ENCODE measurements around the gene MCM3.

Gene MCM3

DNA sequence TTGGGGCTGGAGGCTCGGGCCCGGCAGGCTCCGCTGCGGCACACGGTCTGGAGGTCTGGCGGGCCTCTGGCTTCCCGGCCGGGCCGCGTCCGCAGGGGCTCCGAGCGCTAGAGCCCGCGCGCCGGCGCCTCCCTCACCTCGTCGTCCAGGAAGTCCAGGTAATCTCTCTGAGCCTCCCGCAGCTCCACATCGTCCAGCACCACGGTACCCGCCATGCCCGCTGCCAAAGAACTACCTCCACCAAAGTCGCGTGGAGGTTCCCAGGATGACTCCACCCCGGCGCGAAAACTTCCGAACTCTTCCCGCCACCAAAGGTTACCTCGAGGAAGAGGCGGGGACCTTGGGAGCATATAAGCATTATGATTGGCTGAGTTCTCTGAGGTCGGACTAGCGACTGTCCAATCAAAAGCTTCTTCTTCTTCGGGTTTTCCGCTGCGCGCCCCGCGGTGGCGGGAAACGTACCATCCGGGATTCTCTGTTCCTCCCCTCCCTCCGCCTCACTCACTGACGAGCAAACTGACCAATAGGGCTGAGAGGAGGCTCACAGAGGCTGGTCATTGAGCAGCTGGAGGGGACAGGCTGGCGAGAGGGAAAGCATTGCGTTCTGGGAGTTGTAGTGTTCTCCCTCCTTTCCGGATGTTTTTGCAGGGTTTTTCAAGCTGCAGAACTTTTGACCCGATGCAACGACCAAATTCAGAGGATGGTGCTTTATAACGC is at the start of gene MCM3:
Gene MCM3 (minus strand): TSS at position 283 of the 717 bp plus-strand sequence. CDS start 68 bp downstream, at position 215.
- no peaks in the 10 kb centered on the region for H3K27me3 ChIP-seq
- TF ChIP-seq, protein P1, sequence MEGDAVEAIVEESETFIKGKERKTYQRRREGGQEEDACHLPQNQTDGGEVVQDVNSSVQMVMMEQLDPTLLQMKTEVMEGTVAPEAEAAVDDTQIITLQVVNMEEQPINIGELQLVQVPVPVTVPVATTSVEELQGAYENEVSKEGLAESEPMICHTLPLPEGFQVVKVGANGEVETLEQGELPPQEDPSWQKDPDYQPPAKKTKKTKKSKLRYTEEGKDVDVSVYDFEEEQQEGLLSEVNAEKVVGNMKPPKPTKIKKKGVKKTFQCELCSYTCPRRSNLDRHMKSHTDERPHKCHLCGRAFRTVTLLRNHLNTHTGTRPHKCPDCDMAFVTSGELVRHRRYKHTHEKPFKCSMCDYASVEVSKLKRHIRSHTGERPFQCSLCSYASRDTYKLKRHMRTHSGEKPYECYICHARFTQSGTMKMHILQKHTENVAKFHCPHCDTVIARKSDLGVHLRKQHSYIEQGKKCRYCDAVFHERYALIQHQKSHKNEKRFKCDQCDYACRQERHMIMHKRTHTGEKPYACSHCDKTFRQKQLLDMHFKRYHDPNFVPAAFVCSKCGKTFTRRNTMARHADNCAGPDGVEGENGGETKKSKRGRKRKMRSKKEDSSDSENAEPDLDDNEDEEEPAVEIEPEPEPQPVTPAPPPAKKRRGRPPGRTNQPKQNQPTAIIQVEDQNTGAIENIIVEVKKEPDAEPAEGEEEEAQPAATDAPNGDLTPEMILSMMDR (IDR thresholded peaks at IDR 0.05), result peak; percentile 17 to 22
- H3K4me3 ChIP-seq, result peak within 1 kb of the TSS; percentile 69 to 88
- peaks cover 26 to 32% (median 30%) of the 10 kb centered on the region in 3 donors for H3K36me3 ChIP-seq
- peak; percentile 98 to 99 for DNase-seq
- H3K4me1 ChIP-seq, result peaks cover 0 to 14% (median 8%) of the 10 kb centered on the region in 4 donors
- peak within 1 kb of the TSS; percentile 60 to 67 for H3K27ac ChIP-seq
- no peaks in the 10 kb centered on the region for H3K9me3 ChIP-seq
- intact Hi-C loops (cut with DNase I; ENCODE audit: low total_unique reads), result loop anchor here (5.0 to 10.0 kb wide), 4 partner anchors 78 to 383 kb away; partner anchors contain the start of gene PAQR8

DNA sequence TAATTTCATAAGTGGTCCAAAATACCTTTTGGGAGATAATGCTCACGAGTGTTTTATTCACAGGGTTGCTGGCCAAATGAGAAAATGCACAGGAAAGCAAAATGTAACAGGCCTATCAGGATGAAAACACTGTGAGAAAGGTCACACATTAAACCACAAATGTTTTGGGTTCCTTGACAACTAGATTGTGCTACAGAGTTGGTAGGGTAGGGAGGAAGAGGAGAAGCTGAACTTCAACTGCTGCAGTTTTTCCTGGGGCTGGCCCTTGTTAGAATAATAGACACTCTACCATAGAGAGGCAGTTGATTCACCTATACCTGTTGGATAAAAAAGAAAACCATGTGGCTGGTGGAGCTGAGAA is 49.3 kb upstream of the MCM3 start:
- intact Hi-C loops (cut with DNase I; ENCODE audit: low total_unique reads), result no loop called here
- no peak for DNase-seq
- TF ChIP-seq, protein P1 (IDR thresholded peaks at IDR 0.05), result no peak
- H3K27me3 ChIP-seq, result no peaks in the 10 kb centered on the region
- H3K27ac ChIP-seq, result no peak overlapping the region
- H3K4me3 ChIP-seq, result no peak overlapping the region
- H3K36me3 ChIP-seq, result no peaks in the 10 kb centered on the region
- no peaks in the 10 kb centered on the region for H3K9me3 ChIP-seq
- H3K4me1 ChIP-seq, result no peaks in the 10 kb centered on the region

DNA sequence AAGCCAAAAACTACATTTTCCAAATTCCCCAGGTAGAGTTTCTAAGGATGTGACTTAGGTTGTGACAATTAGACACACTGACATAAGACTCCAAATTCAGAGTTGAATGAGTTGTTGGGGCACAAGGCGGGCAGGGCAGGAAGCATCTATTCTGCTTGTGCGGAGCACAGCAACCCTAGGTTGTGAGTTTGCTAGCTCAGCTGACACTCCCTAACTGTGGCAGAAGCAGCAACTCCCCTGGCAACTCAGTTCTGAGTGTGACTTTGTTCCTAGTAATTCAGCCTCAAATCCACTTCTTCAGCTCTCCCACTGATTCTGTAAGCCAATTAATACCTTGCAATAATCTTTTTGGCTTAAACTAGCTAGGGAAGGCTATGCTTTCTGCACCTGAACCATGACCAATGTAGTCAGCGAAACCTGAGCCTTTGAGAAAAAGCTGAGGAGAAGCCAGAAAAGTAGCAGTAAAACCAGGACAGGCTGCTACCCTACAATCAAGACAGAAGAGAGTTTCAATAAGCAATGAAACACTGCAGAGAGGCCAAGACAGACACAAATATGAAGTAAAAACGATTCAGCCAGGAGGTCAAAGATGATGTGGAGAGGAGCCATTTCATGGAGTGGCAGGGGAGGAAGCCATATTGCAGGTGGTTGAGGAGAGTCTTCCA is 47.4 kb upstream of the MCM3 start:
- TF ChIP-seq, protein P1 (IDR thresholded peaks at IDR 0.05), result no peak
- Histone ChIP-seq H3K27ac (no peak overlapping the region), H3K27me3 (no peaks in the 10 kb centered on the region), H3K9me3 (no peaks in the 10 kb centered on the region), H3K4me1 (no peaks in the 10 kb centered on the region), H3K36me3 (no peaks in the 10 kb centered on the region), H3K4me3 (no peak overlapping the region)
- intact Hi-C loops (cut with DNase I; ENCODE audit: low total_unique reads), result no loop called here
- DNase-seq, result no peak

DNA sequence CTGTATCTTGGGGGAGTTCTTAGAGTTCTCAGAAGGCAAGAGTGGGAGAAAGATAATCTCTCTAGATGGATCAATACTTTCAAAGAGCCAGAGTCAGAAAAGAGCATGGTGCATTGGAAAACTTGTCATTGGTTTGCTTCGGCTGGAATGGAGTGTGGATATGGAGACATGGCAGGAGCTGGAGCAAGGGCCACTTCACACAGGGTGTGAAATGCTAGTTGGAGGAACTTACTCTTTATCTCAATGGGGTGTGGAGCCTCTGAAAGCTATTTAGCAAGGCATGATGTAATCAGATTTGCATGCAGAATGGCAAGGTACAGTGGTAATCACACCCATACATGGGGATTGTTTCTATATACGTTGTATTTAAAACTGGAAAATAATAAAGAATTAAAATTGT is 45.9 kb upstream of the MCM3 start:
- Histone ChIP-seq H3K27me3 (no peaks in the 10 kb centered on the region), H3K27ac (no peak overlapping the region), H3K9me3 (no peaks in the 10 kb centered on the region), H3K4me3 (no peak overlapping the region), H3K4me1 (no peaks in the 10 kb centered on the region), H3K36me3 (no peaks in the 10 kb centered on the region)
- no peak for DNase-seq
- TF ChIP-seq, protein P1 (IDR thresholded peaks at IDR 0.05), result no peak
- intact Hi-C loops (cut with DNase I; ENCODE audit: low total_unique reads), result no loop called here

DNA sequence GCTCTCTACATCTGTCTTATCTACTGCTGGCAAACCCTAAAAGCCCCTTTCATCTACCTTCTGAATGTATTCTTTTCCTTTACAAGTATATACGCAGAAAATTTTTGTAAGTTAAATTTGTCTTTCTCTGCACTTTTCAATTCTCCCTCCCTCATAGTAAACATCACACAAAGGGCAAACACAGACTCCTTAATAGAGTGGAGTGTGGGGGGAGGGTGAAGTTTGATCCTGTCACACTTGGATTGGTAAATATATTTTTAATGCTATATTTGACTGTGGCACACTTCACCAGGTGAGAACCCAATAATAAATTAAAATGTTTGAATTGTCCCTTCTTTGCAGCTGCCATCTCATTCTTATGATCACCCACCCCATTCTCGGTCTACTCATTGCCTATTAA is 44.2 kb upstream of the MCM3 start:
- TF ChIP-seq, protein P1 (IDR thresholded peaks at IDR 0.05), result no peak
- intact Hi-C loops (cut with DNase I; ENCODE audit: low total_unique reads), result no loop called here
- no peak for DNase-seq
- Histone ChIP-seq H3K36me3 (no peaks in the 10 kb centered on the region), H3K9me3 (no peaks in the 10 kb centered on the region), H3K27ac (no peak overlapping the region), H3K4me1 (no peaks in the 10 kb centered on the region), H3K27me3 (no peaks in the 10 kb centered on the region), H3K4me3 (no peak overlapping the region)

Data from tibial artery (tissue), 4 donors.